Measurements from ENCODE around the gene HOXC4. TPM values are rescaled to one million over a fixed set of nuclear protein-coding genes. Genes with fewer than 3 reads are reported as not detected.
"Not testable (repeated sequence)": the region's sequence is repeated elsewhere in the genome, so short reads cannot be mapped to it uniquely, and the experiment has no call there.

The HOXC4 gene
- total RNA-seq, 2 donors from 2014 or later, result 0.18 TPM; not detected in 1

GRCh38 chr12:54071942-54072341 is 18.3 kb downstream of the HOXC4 start:
- intact Hi-C loops (cut with DNase I, micrococcal nuclease), result no loop called here

GRCh38 chr12:54074308-54074707 is 20.7 kb downstream of the HOXC4 start:
- ATAC-seq, result no peak
- no peak for DNase-seq
- intact Hi-C loops (cut with DNase I, micrococcal nuclease), result no loop called here

More at GRCh38 chr12:54071942-54072341, 18.3 kb downstream of the HOXC4 start:
- ATAC-seq (no peak), DNase-seq (no peak)

GRCh38 chr12:54075409-54075808 is 21.8 kb downstream of the HOXC4 start:
- ATAC-seq (no peak), DNase-seq (no peak)
- intact Hi-C loops (cut with DNase I, micrococcal nuclease), result no loop called here

DNA sequence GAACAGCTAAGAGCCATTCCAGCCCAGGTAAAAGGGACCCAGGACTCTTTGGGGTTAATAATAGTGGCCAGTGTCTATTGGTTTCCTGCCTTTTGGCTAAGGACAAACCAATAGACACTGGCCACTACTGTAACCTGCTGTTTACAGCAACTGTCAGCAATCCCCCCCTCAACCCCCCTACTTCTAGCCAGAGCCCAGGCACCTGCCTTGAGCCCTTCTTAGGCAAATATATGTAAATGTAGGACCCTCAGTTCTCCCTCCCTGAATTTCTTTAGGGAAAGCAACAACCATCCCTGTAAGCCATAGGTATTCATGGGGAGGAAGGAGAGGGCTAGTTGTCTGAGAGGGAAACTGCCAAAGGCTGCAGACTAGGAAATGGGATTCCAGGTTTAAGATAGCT is 22.3 kb downstream of the HOXC4 start:
- no peak for ATAC-seq
- intact Hi-C loops (cut with DNase I, micrococcal nuclease), result no loop called here
- no peak for DNase-seq

- ATAC-seq; DNase-seq; intact Hi-C loops (cut with DNase I, micrococcal nuclease): not testable (repeated sequence)
These were observed 24.2 kb downstream of the HOXC4 start for GRCh38 chr12:54077843-54078242.

DNA sequence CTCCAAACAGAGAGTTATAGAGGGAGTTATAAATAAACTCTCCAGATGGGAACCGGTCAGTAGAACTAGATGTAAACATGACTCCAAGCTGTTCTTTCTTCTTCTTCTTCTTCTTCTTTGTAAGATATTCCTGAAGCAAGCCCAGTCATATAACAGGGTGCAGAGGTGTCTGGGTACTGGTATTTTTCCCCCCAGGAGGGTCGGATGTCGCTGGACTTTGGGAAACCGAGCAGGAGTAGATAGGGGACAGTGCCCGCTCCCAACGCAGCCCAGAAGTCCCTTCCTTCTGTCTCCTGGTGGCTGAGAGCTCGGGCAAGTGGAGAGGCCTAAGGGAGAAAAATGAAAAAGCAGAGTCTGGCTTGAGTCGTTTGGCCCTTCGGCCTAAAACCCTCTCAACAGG is 25.5 kb downstream of the HOXC4 start:
- ATAC-seq; intact Hi-C loops (cut with DNase I, micrococcal nuclease); DNase-seq: not testable (repeated sequence)

GRCh38 chr12:54080008-54080924 is 26.6 kb downstream of the HOXC4 start:
- DNase-seq; intact Hi-C loops (cut with DNase I, micrococcal nuclease); ATAC-seq: not testable (repeated sequence)

DNA sequence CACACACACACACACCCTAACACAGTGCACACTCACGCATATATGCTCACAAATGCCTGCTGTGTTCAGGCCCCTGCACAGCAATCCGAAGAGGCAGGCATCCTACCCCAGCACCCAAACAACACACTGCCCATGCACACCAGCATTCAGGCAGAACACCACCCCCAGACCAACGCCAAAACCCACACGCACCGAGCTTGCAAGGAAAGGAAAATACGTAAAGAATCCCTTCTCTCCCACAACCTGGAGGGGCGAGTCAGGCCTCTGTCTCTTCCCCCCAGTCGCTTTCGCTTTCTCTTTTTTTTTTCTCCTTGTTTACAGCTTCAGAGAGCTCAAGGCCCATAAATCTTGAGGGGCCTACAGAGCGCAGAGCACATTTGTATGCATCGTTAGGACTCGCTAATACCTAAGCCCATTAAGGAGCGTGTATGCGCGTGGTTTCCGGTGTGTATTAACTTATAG is 27.4 kb downstream of the HOXC4 start:
- ATAC-seq; intact Hi-C loops (cut with DNase I, micrococcal nuclease); DNase-seq: not testable (repeated sequence)

GRCh38 chr12:54081581-54082396 is 28.2 kb downstream of the HOXC4 start:
- intact Hi-C loops (cut with DNase I, micrococcal nuclease); ATAC-seq: not testable (repeated sequence)
- peak in 1 of 2 donors; percentile 9 for DNase-seq

GRCh38 chr12:54082397-54082892 is 28.8 kb downstream of the HOXC4 start:
- ATAC-seq (no peak), DNase-seq (peak; percentile 30 to 48)
- intact Hi-C loops (cut with DNase I, micrococcal nuclease), result no loop called here

GRCh38 chr12:54088011-54088410 is 34.4 kb downstream of the HOXC4 start:
- DNase-seq; intact Hi-C loops (cut with DNase I, micrococcal nuclease); ATAC-seq: not testable (repeated sequence)

- intact Hi-C loops (cut with DNase I, micrococcal nuclease); DNase-seq; ATAC-seq: not testable (repeated sequence)
These were observed 35.8 kb downstream of the HOXC4 start for GRCh38 chr12:54089465-54089864.

DNA sequence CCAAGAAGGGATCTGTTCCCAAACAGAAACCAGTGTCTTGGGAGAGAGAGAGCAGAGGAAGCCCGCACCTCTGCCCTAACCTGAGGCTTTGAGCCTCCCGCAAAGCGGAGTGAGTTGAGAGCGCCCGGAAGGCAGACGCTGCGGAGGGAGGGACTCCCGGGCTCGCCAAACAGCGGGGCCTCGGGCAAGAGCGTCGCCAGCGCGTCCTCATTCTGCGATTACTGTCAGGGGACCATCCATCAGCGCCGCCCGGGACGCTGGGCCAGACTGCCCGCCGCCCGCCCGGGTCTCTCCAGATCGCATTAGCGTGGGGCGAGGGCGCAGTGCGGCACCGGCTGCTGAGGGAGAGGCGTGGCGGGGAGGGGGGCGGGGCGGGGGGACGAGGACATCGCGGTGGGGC is 36.7 kb downstream of the HOXC4 start:
- intact Hi-C loops (cut with DNase I, micrococcal nuclease); DNase-seq; ATAC-seq: not testable (repeated sequence)

DNA sequence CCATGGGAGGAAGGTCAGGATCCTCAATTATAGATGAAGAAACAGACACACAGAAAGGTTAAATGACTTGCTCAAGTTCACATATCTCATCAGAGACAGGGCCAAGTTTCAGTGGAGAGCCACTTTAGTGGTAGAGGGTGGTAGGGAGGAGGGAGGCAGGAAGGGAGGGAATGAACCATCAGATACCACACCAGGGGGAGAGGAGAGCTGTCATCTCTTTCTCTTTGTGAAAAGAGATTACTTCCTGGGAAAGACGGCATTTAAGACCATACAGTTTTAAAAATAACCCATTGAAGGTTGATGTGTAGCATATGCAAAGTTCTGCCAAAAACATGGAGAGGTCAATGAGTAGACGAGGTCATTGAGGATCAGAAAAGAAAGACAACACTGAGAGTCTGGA is 39.3 kb downstream of the HOXC4 start:
- DNase-seq; intact Hi-C loops (cut with DNase I, micrococcal nuclease); ATAC-seq: not testable (repeated sequence)

GRCh38 chr12:54095928-54096327 is 42.3 kb downstream of the HOXC4 start:
- DNase-seq; ATAC-seq; intact Hi-C loops (cut with DNase I, micrococcal nuclease): not testable (repeated sequence)

DNA sequence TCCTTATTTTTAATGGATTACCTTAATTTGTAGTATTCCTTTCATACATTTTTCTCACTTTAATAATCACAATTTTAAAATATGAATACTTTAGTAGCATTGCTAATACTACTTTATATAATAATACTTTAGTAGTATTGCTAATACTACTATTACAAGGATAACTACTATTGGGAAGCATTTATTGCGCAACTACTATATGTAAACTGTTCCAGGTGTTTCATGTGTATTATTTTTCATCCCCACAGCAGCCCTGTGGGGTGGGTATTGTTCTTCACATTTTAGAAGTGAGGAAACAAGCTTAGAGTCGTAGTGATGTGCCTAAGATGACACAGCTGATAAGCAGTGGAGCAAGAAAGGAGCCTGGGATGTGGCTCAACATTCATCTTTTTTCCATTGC is 45.0 kb downstream of the HOXC4 start:
- ATAC-seq; intact Hi-C loops (cut with DNase I, micrococcal nuclease); DNase-seq: not testable (repeated sequence)

DNA sequence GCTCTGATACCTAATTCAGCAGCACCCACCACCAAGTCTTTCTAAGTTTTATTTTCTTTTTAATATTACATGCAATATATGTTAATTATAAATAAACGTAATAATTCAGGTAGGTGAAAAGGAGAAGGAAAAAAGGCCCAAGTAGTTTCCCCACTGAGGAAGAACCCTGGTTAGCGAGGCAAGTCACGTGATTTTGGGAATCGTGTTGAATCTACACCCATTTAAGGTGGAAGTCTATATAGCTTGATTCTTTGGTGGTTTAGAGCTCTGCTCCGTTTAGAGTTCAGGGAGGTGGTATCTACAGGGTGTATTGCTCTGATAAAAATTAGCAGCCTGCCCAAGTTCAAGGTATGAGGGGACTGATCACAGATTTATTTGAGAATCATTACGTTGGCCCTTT is 47.0 kb downstream of the HOXC4 start:
- intact Hi-C loops (cut with DNase I, micrococcal nuclease), result not testable (repeated sequence)

DNA sequence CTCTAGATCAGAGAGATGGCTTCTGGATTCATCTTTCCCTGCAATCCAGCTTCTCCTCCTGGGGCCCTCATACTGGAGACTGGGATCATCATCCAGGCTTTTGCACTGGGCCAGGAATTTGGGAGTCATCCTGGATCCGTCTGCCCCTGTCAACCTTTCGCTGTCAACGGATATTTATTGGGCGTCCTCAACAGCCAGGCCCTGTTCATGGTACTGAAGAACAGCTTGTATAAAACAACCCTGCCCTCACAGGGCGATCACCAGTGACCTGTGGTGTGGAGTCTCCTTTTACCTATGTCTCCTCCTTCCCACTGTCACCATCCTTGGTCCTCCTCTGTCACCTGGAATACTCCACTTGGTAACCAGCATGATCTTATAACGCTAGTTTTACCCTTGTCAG is 48.6 kb downstream of the HOXC4 start:
- intact Hi-C loops (cut with DNase I, micrococcal nuclease); DNase-seq; ATAC-seq: not testable (repeated sequence)

More for the DNA sequence above, 47.0 kb downstream of the HOXC4 start:
- not testable (repeated sequence) for ATAC-seq, DNase-seq

DNA sequence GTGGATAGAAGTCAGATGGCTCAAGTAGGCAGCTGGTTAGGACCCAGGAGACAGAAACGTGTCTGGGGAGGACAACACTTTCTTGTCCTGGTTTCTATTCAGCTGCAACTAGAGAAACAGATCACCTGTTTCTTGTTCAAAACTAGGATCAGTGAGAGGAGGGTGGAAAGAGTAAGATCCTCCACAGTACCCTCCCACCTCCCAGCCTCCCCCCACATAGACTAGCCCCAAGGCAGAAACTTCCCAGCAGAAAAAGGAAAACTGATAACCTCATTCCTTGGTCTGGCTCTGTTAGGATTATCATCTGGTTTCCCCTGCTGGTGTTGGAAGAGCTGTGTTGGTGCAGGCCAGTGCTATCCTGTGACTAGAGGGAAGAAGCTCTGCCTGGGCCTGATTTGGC is 50.2 kb downstream of the HOXC4 start:
- ATAC-seq; DNase-seq; intact Hi-C loops (cut with DNase I, micrococcal nuclease): not testable (repeated sequence)
